ENCODE results near the gene TRAPPC6A. TPM values are rescaled to one million over a fixed set of nuclear protein-coding genes. Genes with fewer than 3 reads are reported as not detected.

The TRAPPC6A gene
- total and polyA plus RNA-seq, 11 donors, result 7.7 to 22.8 (median 18.6) TPM

DNA sequence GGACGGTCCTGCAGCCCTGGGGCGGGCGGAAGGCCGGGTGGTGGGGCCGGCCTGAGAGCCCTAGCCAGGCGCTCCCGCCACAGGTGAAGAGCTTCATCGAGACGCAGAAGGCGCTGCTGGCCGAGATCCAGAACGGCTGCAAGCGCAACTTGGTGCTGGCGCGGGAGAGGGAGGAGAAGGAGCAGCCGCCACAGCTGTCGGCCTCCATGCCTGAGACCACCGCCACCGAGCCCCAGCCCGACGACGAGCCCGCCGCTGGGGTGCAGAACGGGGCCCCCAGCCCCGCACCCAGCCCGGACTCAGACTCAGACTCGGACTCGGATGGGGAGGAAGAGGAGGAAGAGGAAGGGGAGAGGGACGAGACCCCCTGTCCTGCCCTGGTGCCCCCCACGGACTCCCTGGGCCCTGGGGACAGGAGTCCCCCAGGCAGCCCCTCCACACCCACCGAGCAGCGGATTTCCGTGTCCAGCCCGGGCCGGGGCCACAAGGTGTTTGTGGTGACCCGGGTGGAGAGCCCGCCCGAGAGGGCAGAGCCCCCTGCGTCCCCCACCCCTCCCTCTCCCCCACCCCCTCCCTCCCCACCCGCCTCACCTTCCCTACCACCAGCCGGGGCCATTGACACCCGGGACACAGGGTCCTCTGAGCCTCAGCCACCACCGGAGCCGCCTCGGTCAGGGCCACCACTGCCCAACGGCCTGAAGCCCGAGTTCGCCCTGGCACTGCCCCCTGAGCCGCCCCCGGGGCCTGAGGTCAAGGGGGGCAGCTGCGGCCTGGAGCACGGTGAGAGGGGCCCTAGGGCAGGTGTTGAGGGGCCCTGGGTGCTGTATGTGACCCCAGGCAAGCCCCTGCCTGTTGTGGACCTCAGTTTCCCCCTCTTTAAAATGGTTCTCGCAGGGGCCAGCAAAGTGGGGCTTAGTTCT, 32.5 kb downstream of the TRAPPC6A start:
- Histone ChIP-seq H3K4me3 (no peak overlapping the region), H3K27ac (no peak overlapping the region), H3K27me3 (peaks cover 0 to 1% (median 0%) of the 10 kb centered on the region in 9 donors), H3K4me1 (no peaks in the 10 kb centered on the region), H3K36me3 (peaks cover 0 to 60% (median 39%) of the 10 kb centered on the region in 9 donors), H3K9me3 (no peaks in the 10 kb centered on the region)
- ATAC-seq, result no peak
- no peak for DNase-seq
- intact Hi-C loops (cut with DNase I), result no loop called here
- 93 to 97% (median 95%) methylated on average over 27 to 54 of the region's 54 CpGs for WGBS, 4 donors
- TF ChIP-seq POLR2A (IDR thresholded peaks at IDR 0.05), result no peak
- TF ChIP-seq, protein P1, sequence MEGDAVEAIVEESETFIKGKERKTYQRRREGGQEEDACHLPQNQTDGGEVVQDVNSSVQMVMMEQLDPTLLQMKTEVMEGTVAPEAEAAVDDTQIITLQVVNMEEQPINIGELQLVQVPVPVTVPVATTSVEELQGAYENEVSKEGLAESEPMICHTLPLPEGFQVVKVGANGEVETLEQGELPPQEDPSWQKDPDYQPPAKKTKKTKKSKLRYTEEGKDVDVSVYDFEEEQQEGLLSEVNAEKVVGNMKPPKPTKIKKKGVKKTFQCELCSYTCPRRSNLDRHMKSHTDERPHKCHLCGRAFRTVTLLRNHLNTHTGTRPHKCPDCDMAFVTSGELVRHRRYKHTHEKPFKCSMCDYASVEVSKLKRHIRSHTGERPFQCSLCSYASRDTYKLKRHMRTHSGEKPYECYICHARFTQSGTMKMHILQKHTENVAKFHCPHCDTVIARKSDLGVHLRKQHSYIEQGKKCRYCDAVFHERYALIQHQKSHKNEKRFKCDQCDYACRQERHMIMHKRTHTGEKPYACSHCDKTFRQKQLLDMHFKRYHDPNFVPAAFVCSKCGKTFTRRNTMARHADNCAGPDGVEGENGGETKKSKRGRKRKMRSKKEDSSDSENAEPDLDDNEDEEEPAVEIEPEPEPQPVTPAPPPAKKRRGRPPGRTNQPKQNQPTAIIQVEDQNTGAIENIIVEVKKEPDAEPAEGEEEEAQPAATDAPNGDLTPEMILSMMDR (IDR thresholded peaks at IDR 0.05), result no peak

DNA sequence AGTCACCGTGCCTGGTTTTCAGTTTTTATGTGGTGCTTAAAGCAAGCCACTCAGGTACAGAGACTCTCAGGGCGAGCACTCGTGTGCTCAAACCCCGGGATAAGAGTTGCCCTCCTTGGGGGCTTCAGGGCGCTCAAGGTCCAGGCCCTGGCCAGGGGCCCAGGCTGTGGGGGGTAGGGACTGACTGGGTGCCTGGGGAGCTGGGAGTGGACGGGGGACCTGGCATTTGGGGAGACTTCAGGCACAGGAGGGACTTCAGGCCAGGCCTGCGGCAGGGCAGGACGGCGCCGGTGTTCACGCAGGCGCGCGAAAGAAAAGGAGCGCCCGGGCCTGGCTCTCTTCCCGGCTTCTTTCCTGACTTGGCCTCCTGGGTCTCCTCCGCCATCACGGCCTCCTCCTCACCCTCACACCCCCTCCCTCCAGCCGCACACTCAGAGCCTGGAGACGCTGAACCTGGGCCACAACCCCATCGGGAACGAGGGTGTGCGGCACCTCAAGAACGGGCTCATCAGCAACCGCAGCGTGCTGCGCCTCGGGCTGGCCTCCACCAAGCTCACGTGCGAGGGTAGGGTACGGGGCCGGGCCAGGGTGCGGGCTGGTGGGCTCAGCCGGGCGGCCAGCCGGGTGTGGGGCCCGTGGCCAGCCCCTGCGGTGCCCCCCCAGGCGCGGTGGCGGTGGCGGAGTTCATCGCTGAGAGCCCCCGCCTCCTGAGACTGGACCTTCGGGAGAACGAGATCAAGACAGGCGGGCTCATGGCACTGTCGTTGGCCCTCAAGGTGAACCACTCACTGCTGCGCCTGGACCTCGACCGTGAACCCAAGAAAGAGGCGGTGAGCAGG, 33.4 kb downstream of the TRAPPC6A start:
- no peaks in the 10 kb centered on the region for H3K4me1 ChIP-seq
- no peaks in the 10 kb centered on the region for H3K27me3 ChIP-seq
- DNase-seq (no peak), ATAC-seq (no peak)
- no peaks in the 10 kb centered on the region for H3K9me3 ChIP-seq
- 95 to 98% (median 96%) methylated on average over 35 to 53 of the region's 53 CpGs for WGBS, 4 donors
- peaks cover 0 to 64% (median 39%) of the 10 kb centered on the region in 9 donors for H3K36me3 ChIP-seq
- H3K27ac ChIP-seq, result no peak overlapping the region
- TF ChIP-seq, protein P1 (IDR thresholded peaks at IDR 0.05), result no peak
- no peak for TF ChIP-seq POLR2A (IDR thresholded peaks at IDR 0.05)
- H3K4me3 ChIP-seq, result no peak overlapping the region
- intact Hi-C loops (cut with DNase I), result no loop called here

DNA sequence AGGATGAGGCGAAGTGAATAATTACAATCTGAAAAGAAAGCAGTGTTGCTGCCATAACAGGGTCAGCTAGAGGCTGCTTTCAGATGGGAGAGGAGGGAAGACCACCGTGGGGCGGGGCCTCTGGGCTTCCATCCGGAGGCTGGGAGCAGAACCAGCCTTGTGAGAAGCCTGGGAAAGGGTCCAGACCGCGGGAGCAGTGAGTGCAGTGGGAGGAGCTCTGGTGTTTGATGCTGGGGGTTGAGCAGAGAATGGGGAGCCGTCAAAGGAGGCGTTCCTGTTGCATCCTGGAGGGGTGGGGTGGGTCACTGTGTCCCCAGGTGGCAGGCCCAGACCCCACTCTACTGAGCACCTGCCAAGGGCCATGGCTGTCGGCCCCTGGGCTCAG, 35.3 kb downstream of the TRAPPC6A start:
- ATAC-seq (no peak), DNase-seq (no peak)
- Histone ChIP-seq H3K4me1 (peaks cover 0 to 9% (median under 1%) of the 10 kb centered on the region in 12 donors), H3K27me3 (no peaks in the 10 kb centered on the region), H3K36me3 (peaks cover 0 to 64% (median 39%) of the 10 kb centered on the region in 9 donors), H3K9me3 (no peaks in the 10 kb centered on the region), H3K4me3 (no peak overlapping the region), H3K27ac (no peak overlapping the region)
- WGBS, 4 donors, result 76 to 86% (median 82%) methylated on average over 8 to 9 of the region's 9 CpGs
- intact Hi-C loops (cut with DNase I), result no loop called here
- TF ChIP-seq POLR2A (IDR thresholded peaks at IDR 0.05), result no peak
- TF ChIP-seq, protein P1 (IDR thresholded peaks at IDR 0.05), result no peak
